Measurements from ENCODE around the gene ZNF396.

Gene ZNF396

DNA sequence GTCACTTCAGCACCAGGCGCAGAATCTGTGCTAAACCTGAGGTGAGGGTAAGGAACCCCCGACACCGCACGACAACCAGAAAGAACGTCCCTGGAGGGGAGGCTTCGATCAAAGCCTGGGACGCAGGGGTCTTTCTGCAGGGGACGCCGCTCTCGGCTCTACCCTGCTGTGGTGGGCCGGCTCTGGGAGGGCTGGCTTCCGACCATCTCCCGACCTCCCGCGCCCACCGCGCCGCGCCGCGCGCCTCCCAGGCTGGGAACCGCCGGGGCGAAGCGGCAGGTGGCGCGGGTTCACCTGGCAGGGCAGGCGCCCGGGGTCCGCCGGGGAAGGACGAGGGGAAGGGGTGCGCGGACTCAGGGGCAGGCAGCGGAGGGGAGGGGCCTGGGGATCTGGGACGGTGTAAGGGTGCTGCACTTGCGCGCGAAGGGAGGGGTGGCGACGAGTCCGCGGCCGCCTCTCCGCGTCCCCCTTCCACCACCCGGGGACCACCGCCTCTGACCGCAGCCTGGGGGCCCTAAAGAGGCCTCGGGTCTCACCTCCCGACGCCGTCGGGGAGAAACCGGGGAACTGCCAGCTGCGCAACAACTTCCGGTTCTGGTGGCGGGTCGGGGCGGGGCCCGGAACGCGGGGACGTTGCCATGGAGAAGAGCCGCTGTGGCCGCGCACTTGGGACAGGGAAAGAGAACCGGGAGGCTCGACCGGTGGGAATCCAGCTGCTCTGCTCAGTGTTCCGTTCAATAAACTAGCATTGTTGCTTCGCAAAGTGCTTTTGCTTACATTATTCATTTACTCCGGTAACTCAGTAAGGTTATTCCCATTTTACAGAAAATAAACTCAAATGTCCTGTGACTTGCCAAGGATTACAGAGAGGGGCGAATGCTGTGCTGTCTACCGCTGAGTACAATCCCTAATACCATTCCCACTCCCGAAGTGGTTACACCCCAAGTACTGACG lies at the start of gene ZNF396:
ZNF396 (minus strand) TSS at position 596 of the 954 bp plus-strand sequence. CDS start 3,045 bp downstream, outside the sequence.
- H3K27ac ChIP-seq (ENCODE audit: low read length), result no peak within 1 kb of the TSS
- H3K4me1 ChIP-seq (ENCODE audit: low read length), result peaks cover 4% of the 10 kb centered on the region
- peak within 1 kb of the TSS; percentile 84 for H3K9ac ChIP-seq (ENCODE audit: low read length)
- H3K36me3 ChIP-seq (replicated peaks; ENCODE audit: low read depth, low read length), result no peaks in the 10 kb centered on the region
- TF ChIP-seq, protein P1, sequence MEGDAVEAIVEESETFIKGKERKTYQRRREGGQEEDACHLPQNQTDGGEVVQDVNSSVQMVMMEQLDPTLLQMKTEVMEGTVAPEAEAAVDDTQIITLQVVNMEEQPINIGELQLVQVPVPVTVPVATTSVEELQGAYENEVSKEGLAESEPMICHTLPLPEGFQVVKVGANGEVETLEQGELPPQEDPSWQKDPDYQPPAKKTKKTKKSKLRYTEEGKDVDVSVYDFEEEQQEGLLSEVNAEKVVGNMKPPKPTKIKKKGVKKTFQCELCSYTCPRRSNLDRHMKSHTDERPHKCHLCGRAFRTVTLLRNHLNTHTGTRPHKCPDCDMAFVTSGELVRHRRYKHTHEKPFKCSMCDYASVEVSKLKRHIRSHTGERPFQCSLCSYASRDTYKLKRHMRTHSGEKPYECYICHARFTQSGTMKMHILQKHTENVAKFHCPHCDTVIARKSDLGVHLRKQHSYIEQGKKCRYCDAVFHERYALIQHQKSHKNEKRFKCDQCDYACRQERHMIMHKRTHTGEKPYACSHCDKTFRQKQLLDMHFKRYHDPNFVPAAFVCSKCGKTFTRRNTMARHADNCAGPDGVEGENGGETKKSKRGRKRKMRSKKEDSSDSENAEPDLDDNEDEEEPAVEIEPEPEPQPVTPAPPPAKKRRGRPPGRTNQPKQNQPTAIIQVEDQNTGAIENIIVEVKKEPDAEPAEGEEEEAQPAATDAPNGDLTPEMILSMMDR (IDR thresholded peaks at IDR 0.05; ENCODE audit: low read depth, low read length), result no peak
- TF ChIP-seq EZH2phosphoT487 (IDR thresholded peaks at IDR 0.05; ENCODE audit: low read depth), result no peak
- H3K4me2 ChIP-seq (ENCODE audit: low read length), result peak within 1 kb of the TSS; percentile 83
- peak within 1 kb of the TSS; percentile 57 for H2AFZ ChIP-seq (ENCODE audit: low read depth, low read length)
- no peaks in the 10 kb centered on the region for H3K27me3 ChIP-seq (ENCODE audit: low read depth, low read length)
- H3K79me2 ChIP-seq (ENCODE audit: low read length), result no peaks in the 10 kb centered on the region
- peak within 1 kb of the TSS; percentile 96 for H3K4me3 ChIP-seq (ENCODE audit: low read length)
- no peaks in the 10 kb centered on the region for H3K9me3 ChIP-seq (ENCODE audit: insufficient read depth, low read length)
- no peaks in the 10 kb centered on the region for H4K20me1 ChIP-seq (ENCODE audit: insufficient read depth, low read length)

DNA sequence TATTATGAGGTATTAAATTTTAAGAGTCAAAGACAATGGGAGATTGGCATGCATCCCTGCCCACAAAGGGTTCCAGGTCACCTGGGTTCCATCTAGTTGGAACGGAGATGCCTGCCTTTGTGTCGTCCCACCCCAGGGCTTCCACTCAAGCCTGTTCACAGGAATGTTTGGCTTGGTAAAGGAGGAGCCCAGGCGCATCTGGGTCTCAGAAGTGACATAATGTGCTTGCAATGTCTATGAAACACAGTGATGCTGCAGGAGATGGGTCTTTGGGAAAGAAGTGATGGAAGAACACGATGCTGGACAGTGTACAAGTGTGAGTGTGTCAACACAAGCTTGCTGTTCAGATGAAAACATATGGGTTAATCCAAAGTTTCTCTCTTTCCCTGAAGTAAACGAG lies 49.6 kb upstream of the ZNF396 start:
- Histone ChIP-seq H3K27me3 (ENCODE audit: low read depth, low read length) (no peaks in the 10 kb centered on the region), H3K36me3 (replicated peaks; ENCODE audit: low read depth, low read length) (no peaks in the 10 kb centered on the region), H4K20me1 (ENCODE audit: insufficient read depth, low read length) (no peaks in the 10 kb centered on the region), H3K4me1 (ENCODE audit: low read length) (no peaks in the 10 kb centered on the region), H3K79me2 (ENCODE audit: low read length) (no peaks in the 10 kb centered on the region), H3K9me3 (ENCODE audit: insufficient read depth, low read length) (no peaks in the 10 kb centered on the region), H2AFZ (ENCODE audit: low read depth, low read length) (no peak overlapping the region), H3K27ac (ENCODE audit: low read length) (no peak overlapping the region), H3K4me3 (ENCODE audit: low read length) (no peak overlapping the region), H3K9ac (ENCODE audit: low read length) (no peak overlapping the region), H3K4me2 (ENCODE audit: low read length) (no peak overlapping the region)
- TF ChIP-seq EZH2phosphoT487 (IDR thresholded peaks at IDR 0.05; ENCODE audit: low read depth), result no peak
- TF ChIP-seq, protein P1 (IDR thresholded peaks at IDR 0.05; ENCODE audit: low read depth, low read length), result no peak

DNA sequence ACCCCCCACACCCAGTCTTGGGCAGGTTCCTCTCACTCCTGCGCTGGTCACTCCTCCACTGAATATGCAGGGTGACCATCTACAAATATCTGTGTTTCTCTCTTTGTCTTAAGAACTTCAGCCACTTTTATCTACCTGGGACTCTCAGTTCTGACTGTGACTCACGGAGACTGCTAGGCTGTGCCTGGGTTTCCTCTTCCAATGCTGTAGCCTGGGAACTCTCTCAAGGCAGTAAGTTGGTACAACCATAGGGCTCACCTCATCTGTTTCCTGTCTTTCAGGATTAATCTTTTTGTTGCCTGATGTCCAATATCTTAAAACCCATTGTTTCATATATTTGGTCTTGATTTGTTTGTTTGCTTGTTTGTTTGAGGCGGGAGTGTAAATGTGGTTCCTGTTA lies 47.2 kb upstream of the ZNF396 start:
- Histone ChIP-seq H3K36me3 (replicated peaks; ENCODE audit: low read depth, low read length) (no peaks in the 10 kb centered on the region), H3K9ac (ENCODE audit: low read length) (no peak overlapping the region), H3K27ac (ENCODE audit: low read length) (no peak overlapping the region), H3K79me2 (ENCODE audit: low read length) (no peaks in the 10 kb centered on the region), H4K20me1 (ENCODE audit: insufficient read depth, low read length) (no peaks in the 10 kb centered on the region), H3K4me2 (ENCODE audit: low read length) (no peak overlapping the region), H3K4me3 (ENCODE audit: low read length) (no peak overlapping the region), H3K27me3 (ENCODE audit: low read depth, low read length) (no peaks in the 10 kb centered on the region), H2AFZ (ENCODE audit: low read depth, low read length) (no peak overlapping the region), H3K4me1 (ENCODE audit: low read length) (no peaks in the 10 kb centered on the region), H3K9me3 (ENCODE audit: insufficient read depth, low read length) (no peaks in the 10 kb centered on the region)
- no peak for TF ChIP-seq EZH2phosphoT487 (IDR thresholded peaks at IDR 0.05; ENCODE audit: low read depth)
- TF ChIP-seq, protein P1 (IDR thresholded peaks at IDR 0.05; ENCODE audit: low read depth, low read length), result no peak

DNA sequence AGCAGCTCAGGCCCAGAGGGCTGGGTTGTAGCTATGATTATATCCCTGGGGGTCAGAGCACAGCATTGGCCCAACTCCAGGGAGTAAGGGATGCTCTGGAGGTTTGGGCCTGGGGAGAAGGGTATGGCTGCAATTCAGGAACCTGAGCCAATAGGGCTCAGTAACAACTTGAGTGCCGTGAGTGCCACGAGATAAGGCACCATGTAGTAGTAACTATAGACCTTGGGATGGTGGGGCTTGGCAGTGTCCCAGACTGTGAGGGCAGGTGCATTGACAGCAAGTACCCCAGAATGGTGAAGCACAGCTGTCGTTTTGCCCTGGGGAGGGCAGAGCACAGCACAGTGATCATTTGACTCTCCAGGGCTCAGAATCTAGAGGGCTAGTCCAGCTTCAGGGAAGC lies 45.1 kb upstream of the ZNF396 start:
- H3K4me1 ChIP-seq (ENCODE audit: low read length), result no peaks in the 10 kb centered on the region
- no peak overlapping the region for H3K4me3 ChIP-seq (ENCODE audit: low read length)
- peaks cover 11% of the 10 kb centered on the region for H3K9me3 ChIP-seq (ENCODE audit: insufficient read depth, low read length)
- no peak overlapping the region for H3K9ac ChIP-seq (ENCODE audit: low read length)
- no peak overlapping the region for H2AFZ ChIP-seq (ENCODE audit: low read depth, low read length)
- H4K20me1 ChIP-seq (ENCODE audit: insufficient read depth, low read length), result no peaks in the 10 kb centered on the region
- no peak overlapping the region for H3K4me2 ChIP-seq (ENCODE audit: low read length)
- H3K79me2 ChIP-seq (ENCODE audit: low read length), result no peaks in the 10 kb centered on the region
- H3K36me3 ChIP-seq (replicated peaks; ENCODE audit: low read depth, low read length), result peaks cover 3% of the 10 kb centered on the region
- no peak overlapping the region for H3K27ac ChIP-seq (ENCODE audit: low read length)
- no peaks in the 10 kb centered on the region for H3K27me3 ChIP-seq (ENCODE audit: low read depth, low read length)
- TF ChIP-seq EZH2phosphoT487 (IDR thresholded peaks at IDR 0.05; ENCODE audit: low read depth), result no peak
- TF ChIP-seq, protein P1 (IDR thresholded peaks at IDR 0.05; ENCODE audit: low read depth, low read length), result no peak

Data from OCI-LY3 (cell line).